GM19193 (cell line): Measurements from ENCODE around the gene UFC1.

ENCODE experiments used
- POLR2A ChIP-seq: IDR thresholded peaks from 4 replicates; pipeline ENCODE4 v1.6.1; 2011; ENCODE audit not compliant: insufficient read depth, insufficient read length; ENCODE audit errors: extremely low read depth

The UFC1 gene

GRCh38 chr1:161153682-161154337 lies at the start of gene UFC1:
Gene UFC1, plus strand, starts transcription at chr1:161153978. Its CDS starts 20 bp downstream, at chr1:161153998.
- peak; percentile 93 for TF ChIP-seq POLR2A

GRCh38 chr1:161106431-161106830 lies 47.3 kb upstream of the UFC1 start:
- TF ChIP-seq POLR2A: no peak

DNA sequence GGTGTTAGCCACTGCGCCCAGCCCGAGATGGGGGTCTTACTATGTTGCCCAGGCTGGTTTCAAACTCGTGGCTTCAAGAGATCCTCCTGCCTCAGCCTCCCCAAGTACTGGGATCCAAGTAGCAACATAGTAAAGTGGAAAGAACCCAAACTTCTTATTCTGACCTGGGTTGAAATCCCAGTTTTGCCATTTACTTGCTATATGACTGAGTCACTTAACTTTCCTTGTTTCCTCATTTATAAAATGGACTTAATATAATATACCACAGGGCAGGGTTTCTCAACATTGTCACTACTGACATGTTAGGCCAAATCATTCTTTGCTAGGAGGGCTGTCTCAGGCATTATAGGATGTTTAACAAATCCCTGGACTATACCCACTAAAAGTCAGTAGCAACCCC lies 42.7 kb upstream of the UFC1 start:
- TF ChIP-seq POLR2A: no peak

DNA sequence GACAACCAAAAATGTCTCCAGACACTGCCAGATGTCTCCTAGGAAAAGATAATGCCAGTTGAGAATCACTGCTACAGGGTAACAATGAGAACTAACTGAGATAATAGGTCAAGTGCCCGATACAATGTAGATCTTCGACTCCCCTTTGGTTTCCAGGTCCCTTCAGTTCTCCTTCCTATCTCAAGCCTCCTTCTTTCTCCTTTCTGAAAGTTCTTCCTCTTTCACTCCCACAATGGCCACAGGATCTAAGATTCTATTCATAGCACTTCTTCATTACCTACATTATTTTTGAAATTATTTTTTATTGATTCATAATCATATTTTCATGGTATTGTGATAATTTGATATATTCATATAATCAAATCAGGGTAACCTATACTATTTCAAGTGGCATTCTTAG lies 42.3 kb upstream of the UFC1 start:
- no peak for TF ChIP-seq POLR2A

GRCh38 chr1:161113915-161114314 lies 39.9 kb upstream of the UFC1 start:
- TF ChIP-seq POLR2A: no peak

DNA sequence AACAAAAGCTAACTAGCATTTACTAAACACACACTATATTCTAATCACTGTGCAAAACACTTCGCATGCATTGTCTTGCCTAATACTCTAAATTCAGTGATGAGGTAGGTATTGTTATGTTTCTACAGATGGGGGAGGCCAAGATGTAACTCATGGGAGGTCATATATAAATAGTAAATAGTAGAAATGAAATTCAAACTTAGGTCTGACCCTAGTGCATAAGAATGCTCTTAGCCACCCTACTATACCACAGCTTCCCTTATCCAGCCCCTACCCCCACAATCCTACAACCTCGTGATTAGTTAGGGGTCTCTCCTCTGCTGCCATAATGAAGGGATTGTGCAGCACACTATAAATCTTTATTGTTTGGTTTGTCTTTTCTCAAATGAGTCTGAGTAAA lies 39.2 kb upstream of the UFC1 start:
- TF ChIP-seq POLR2A: no peak

- no peak for TF ChIP-seq POLR2A
These were observed 38.6 kb upstream of the UFC1 start for GRCh38 chr1:161115132-161115711.

DNA sequence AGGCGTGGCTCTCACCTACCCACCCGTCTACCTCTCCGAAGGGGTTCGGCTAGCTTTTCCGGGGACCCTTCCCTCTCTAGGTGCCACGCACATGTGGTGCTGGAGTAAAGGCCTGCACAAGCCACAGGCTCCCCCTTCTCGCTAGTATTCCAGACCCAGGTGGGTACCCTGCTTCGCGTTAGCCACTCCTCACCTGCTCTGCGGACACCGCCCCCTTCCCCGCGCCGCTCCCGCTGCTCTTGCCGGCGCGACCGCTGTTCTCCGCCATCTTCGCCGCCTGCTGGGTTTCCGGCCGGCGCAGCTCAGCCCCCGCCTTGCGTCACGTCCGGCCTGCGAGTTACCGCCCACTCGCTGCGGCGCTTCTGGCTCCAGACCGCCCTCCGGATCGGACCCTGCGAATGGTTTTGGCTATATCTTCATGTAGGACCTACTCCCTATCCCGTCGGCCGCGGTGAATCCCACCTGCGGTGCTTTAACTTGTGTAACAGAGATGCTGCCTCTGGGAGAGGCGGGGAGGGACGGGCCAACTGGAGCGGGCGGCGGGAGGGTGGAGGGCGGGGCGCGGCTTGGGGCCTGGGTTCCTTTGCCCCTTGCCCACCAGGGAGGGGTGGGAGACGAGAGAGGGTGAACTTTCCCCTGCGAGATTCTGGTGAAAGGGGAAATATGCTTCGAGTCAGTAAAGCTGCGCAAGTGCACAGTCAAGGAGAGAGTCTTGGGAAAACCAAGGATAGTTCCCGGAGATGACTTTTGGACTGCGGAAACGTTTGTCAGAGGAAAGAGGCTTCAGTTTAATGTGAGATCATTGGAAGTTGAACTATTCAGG lies 35.8 kb upstream of the UFC1 start, which contains the start of the genes NIT1 and PFDN2:
Gene NIT1 (plus strand): TSS at position 347 of the 823 bp plus-strand sequence. CDS start 72 bp downstream, at position 419.
Gene PFDN2 (minus strand): TSS at position 279 of the 823 bp plus-strand sequence. CDS start 11 bp downstream, at position 268.
- peak; percentile 91 for TF ChIP-seq POLR2A

DNA sequence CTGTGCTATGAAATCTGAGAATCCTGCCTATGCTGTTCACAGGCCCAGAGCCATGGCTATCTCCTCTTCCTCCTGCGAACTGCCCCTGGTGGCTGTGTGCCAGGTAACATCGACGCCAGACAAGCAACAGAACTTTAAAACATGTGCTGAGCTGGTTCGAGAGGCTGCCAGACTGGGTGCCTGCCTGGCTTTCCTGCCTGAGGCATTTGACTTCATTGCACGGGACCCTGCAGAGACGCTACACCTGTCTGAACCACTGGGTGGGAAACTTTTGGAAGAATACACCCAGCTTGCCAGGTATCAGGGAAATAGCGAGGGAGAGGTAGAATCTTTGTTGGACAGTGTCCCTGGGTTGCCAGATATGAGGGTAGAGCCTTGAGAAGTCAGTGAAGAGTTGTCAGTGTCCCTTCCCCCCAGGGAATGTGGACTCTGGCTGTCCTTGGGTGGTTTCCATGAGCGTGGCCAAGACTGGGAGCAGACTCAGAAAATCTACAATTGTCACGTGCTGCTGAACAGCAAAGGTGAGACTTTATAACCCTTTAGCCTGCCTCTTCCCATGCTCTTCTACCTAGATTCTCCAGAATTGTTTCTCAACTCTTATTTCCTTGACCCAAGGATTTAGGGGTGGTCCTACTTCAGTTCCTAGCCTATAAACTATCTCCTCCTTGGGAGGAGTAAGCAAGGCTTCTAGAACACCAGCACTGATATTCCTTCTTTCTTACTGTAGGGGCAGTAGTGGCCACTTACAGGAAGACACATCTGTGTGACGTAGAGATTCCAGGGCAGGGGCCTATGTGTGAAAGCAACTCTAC lies 34.5 kb upstream of the UFC1 start:
- no peak for TF ChIP-seq POLR2A

DNA sequence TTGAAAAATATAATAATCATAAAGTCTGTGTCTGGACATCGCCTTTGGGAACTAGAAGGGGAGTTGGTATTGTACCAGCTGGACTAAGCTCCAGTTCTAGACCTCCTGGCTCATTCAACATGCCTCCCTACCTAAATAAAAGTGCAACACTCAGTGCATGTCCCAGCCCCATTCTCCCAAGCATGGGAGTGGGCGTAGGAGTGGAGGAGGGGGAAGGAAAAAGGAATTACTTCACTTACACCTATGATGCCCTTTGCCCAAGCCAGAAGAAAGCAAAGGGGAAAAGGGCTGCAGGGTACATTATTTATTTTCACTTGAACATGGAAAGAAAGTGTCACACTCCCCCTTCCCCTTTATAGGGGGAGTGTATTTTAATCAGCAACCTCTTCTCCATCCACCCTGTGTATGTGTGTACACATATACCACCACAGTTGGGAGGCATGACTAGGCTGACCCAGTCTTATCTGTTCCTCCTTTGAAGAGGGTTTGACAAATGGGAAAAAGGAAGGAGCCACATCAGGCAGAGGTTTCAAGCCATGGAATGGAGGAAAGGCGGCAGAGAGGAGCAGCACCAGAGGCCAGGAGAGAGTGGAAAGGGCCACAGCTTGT lies 32.6 kb upstream of the UFC1 start:
- no peak for TF ChIP-seq POLR2A

DNA sequence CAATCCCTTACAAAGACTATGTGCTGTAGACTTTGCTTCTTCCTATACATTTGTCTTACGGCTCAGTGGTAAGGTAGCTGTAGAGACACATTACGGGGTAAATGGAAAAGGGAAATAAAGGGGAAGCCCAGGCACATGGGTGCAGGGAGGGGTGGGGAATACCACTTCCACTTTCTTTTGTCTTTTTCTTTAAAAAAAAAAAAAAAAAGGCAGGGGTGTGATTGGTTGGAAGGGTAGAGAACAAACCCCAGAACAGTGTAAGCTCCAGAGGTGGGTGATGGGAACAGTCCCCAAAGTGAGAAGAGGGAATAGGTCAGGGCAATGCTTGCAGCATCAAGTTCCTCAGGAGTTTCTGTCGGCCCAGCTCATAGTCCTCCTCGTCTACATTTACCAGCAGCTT lies 31.9 kb upstream of the UFC1 start:
- no peak for TF ChIP-seq POLR2A

GRCh38 chr1:161122967-161123366 lies 30.8 kb upstream of the UFC1 start:
- no peak for TF ChIP-seq POLR2A

DNA sequence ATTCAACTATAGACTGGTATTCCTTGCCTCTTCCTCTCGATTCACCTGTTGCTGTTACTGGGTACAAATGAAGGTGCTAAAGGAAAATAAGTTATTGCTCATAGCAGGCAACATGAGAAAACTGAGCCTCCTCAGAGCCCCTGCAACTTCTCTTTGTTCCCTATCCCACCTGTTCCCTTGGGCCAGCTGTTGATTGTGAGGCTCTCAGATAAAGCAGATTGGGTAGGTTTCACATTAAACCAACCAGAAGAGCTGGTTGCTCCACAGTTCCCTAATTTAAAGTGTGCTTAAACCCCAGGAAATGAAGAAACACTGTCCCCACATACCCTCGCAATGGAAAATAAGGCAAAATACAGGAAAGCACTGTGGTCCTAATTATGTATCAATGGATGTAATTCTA lies 26.1 kb upstream of the UFC1 start:
- TF ChIP-seq POLR2A: no peak

- TF ChIP-seq POLR2A: no peak
These were observed 25.0 kb upstream of the UFC1 start for GRCh38 chr1:161128591-161129420.

DNA sequence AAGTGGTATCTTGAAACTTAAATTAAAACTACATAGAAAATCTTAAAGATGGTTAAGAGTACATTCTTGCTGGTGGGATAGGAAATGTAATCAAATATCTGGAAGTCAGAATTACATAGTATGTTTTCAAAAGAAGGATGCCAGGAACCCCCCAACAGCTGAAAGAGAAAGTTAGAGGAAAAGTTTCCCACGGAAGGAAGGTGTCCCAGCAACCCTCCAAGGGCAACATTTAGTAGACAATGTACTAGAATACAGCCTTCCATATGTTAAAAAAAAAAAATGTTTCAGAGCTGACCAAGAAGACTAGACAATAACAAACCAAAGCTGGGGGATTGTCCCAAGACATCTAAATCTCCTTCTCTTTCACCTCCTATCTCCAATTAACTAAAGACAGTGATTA lies 23.5 kb upstream of the UFC1 start:
- no peak for TF ChIP-seq POLR2A
